Small intestine (tissue), 7 donors: ENCODE measurements around the gene ACSBG1. TPM values are rescaled to one million over a fixed set of nuclear protein-coding genes. Genes with fewer than 3 reads are reported as not detected.

ENCODE experiments used
- DNase-seq, 2 donors: peaks; one replicate each; pipeline versions ENCODE4 v3.0.0 to v3.0.0-alpha.2; 2013
- FAIRE-seq: peaks from 2 replicates; lab custom pipeline; 2012; peaks lifted over from hg19 to GRCh38; lab: Jason Lieb, UNC
- H3K27ac ChIP-seq, 3 donors: one replicate each; pipeline ENCODE4 v1.5.1; 2013; ENCODE audit warnings: low read length in 2 of 3, mild to moderate bottlenecking in 2 of 3, control low read depth in 1 of 3, inconsistent platforms in 1 of 3, low read depth in 1 of 3, moderate library complexity in 1 of 3
- H3K27me3 ChIP-seq, 3 donors: one replicate each; pipeline ENCODE4 v1.6.1; 2013; ENCODE audit warnings: low read length in 3 of 3, inconsistent platforms in 1 of 3; ENCODE audit not compliant: control insufficient read depth in 3 of 3, insufficient read depth in 3 of 3
- H3K36me3 ChIP-seq, 3 donors: one replicate each; pipeline ENCODE4 v1.6.1; 2013; ENCODE audit warnings: low read length in 3 of 3, inconsistent platforms in 1 of 3, low read depth in 1 of 3, mild to moderate bottlenecking in 1 of 3, moderate library complexity in 1 of 3; ENCODE audit not compliant: control insufficient read depth in 3 of 3, insufficient read depth in 2 of 3
- H3K4me1 ChIP-seq, 3 donors: one replicate each; pipeline ENCODE4 v1.6.1; 2013; ENCODE audit warnings: low read length in 2 of 3, inconsistent platforms in 1 of 3, low read depth in 1 of 3, mild to moderate bottlenecking in 1 of 3, moderate library complexity in 1 of 3; ENCODE audit not compliant: control insufficient read depth in 3 of 3, insufficient read depth in 2 of 3
- H3K4me3 ChIP-seq, 3 donors: one replicate each; pipeline ENCODE4 v1.5.1; 2013; ENCODE audit warnings: low read length in 3 of 3, control low read depth in 1 of 3, inconsistent platforms in 1 of 3, low read depth in 1 of 3, mild to moderate bottlenecking in 1 of 3, moderate library complexity in 1 of 3
- H3K9me3 ChIP-seq, 2 donors: one replicate each; pipeline ENCODE4 v1.6.1; 2013; ENCODE audit warnings: low read depth in 1 of 2, low read length in 1 of 2; ENCODE audit not compliant: control insufficient read depth in 2 of 2, insufficient read depth in 1 of 2
- WGBS, 3 donors: extraction: QIAGEN DNeasy Blood & Tissue Kit; methylation state at CpG; one replicate each; pipeline ENCODE4 v1.1.7; 2013; 5-methylcytosine and 5-hydroxymethylcytosine counted together
- polyA plus RNA-seq, 4 donors: library from polyadenylated mRNA; stranded (reverse) in 3 of 4; unstranded in 1 of 4; fragments of 200-250 nt in 3 of 4; fragments of 120-200 nt in 1 of 4; gene quantifications; one replicate each; pipeline versions ENCODE4 v1.2.1 to v1.2.3, GENCODE V29; 2013
- donor health status: healthy with polysubstance abuse.
- donor health status: control.
- donor health status: control.
- donor health status: Bipolar disorder and iron deficiency.
- donor health status: healthy.

The ACSBG1 gene
- polyA plus RNA-seq, 4 donors, result 0.54 to 0.67 (median 0.55) TPM

DNA sequence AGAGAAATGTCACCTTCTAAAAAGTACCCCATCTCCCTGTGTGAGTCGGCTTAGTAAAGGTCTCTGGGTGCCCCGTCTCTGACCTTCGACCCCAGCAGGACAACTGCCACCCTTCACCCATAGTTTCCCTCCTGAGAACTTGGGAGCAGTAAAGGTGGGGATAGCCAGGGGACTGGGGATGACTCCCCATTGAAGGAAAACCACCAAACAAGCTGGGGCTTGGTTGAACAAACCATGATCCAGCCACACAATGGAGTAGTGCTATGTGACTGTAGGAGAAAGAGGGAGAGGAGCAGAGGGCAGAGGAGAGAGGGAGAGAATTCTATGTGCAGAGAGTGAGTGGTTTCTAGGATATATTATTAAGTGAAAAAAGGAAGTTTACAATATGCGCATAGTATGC, 51.5 kb downstream of the ACSBG1 start:
- H3K9me3 ChIP-seq, result no peaks in the 10 kb centered on the region
- no peak for FAIRE-seq
- H3K4me1 ChIP-seq, result no peaks in the 10 kb centered on the region
- no peak overlapping the region for H3K4me3 ChIP-seq
- WGBS, 3 donors, result 84 to 90% (median 88%) methylated on average over 4 of the region's 4 CpGs
- H3K36me3 ChIP-seq, result no peaks in the 10 kb centered on the region
- DNase-seq, result no peak
- no peak overlapping the region for H3K27ac ChIP-seq
- no peaks in the 10 kb centered on the region for H3K27me3 ChIP-seq

DNA sequence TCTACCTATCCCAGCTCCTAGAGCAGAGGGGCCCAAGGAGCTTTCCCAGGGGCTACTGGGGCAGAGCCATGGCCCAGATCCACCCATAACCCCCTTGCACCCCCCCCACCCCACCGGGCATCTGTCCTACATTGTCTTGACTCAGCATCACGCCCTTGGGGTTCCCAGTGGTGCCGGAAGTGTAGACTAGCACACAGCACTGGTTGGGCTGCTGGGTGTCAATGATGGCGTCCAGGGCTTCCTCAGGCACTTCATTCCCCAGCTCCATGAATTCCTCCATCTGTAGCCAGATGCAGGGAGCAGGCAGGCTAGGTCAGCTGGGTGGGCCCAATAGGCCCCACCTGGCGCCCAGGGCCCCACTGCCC, 52.0 kb downstream of the ACSBG1 start:
- Histone ChIP-seq H3K27ac (no peak overlapping the region), H3K4me3 (no peak overlapping the region), H3K4me1 (no peaks in the 10 kb centered on the region), H3K27me3 (no peaks in the 10 kb centered on the region), H3K9me3 (no peaks in the 10 kb centered on the region), H3K36me3 (no peaks in the 10 kb centered on the region)
- DNase-seq, result no peak
- WGBS, 3 donors, result 88 to 100% (median 92%) methylated on average over 5 of the region's 5 CpGs
- FAIRE-seq, result no peak

DNA sequence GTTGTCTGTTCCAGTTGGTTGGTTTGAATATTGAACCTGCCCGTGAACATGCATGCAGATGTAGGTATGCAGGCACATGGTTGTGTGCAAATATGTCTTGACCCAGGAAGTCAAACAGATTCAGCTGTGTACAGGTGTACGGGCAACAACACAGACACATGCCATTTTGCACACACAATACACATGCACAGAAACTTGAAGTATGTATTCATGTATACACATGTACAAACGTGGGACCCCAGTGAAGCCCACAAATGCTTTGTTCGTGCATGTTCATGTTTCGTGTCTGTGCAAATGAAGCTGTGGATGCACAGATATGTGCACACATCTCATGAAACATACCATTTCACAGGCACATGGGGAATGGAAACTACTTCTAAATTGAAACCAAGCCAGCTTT, 54.5 kb downstream of the ACSBG1 start:
- WGBS, 3 donors, result 84 to 91% (median 88%) methylated on average over 5 of the region's 5 CpGs
- no peak for FAIRE-seq
- H3K4me3 ChIP-seq, result no peak overlapping the region
- no peaks in the 10 kb centered on the region for H3K27me3 ChIP-seq
- H3K27ac ChIP-seq, result no peak overlapping the region
- no peaks in the 10 kb centered on the region for H3K4me1 ChIP-seq
- H3K36me3 ChIP-seq, result no peaks in the 10 kb centered on the region
- no peaks in the 10 kb centered on the region for H3K9me3 ChIP-seq
- DNase-seq, result no peak

DNA sequence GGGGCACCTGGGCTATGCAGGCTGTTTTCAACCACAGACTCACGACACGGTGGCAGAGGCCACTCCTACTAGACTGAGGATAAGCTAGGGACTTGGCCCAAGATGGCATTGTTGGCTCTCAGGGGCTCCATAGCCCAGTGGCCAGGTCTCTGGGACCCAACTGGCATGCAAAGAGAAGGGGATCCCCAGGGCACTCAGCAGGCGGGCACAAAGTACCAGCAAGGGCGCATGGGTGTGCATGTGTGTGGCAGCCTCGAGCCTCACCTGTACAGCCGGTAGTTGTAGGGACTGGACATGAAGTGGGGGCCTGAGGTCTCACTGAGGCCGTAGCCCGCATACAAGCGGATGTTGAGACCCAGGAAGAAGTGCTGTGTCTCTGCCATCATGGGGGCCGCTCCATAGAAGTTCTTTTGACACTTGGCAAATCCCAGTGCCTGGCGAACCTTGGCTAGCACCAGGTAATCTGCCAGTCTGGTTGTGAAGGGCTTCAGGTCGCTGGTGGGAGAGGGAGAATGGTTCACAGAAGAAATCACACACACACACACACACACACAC, 55.0 kb downstream of the ACSBG1 start:
- Histone ChIP-seq H3K4me3 (no peak overlapping the region), H3K36me3 (peaks cover 0 to 2% (median 0%) of the 10 kb centered on the region in 3 donors), H3K9me3 (no peaks in the 10 kb centered on the region), H3K27me3 (no peaks in the 10 kb centered on the region), H3K27ac (no peak overlapping the region), H3K4me1 (no peaks in the 10 kb centered on the region)
- FAIRE-seq (no peak), DNase-seq (no peak)
- 82 to 87% (median 86%) methylated on average over 12 of the region's 12 CpGs for WGBS, 3 donors

DNA sequence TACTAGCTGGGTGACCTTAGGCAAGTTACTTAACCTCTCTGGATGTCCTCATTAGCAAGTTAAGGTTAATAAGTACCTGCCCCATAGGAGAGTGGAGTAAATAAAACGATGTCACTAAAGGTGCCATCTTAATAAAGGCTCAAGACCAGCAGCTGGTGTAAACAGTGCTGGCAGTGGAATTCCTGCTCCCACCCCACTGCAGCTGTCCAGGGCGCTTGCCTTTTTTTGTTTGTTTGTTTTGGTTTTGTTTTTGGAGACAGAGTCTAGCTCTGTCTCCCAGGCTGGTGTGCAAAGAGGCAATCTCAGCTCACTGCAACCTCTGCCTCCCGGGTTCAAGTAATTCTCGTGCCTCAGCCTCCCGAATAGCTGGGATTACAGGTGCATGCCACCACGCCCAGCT, 56.3 kb downstream of the ACSBG1 start:
- Histone ChIP-seq H3K4me1 (peaks cover 0 to 5% (median 0%) of the 10 kb centered on the region in 3 donors), H3K36me3 (peaks cover 0 to 13% (median 0%) of the 10 kb centered on the region in 3 donors), H3K4me3 (no peak overlapping the region), H3K27ac (no peak overlapping the region), H3K27me3 (no peaks in the 10 kb centered on the region), H3K9me3 (no peaks in the 10 kb centered on the region)
- DNase-seq (no peak), FAIRE-seq (no peak)
- 64 to 78% (median 65%) methylated on average over 6 of the region's 6 CpGs for WGBS, 3 donors

DNA sequence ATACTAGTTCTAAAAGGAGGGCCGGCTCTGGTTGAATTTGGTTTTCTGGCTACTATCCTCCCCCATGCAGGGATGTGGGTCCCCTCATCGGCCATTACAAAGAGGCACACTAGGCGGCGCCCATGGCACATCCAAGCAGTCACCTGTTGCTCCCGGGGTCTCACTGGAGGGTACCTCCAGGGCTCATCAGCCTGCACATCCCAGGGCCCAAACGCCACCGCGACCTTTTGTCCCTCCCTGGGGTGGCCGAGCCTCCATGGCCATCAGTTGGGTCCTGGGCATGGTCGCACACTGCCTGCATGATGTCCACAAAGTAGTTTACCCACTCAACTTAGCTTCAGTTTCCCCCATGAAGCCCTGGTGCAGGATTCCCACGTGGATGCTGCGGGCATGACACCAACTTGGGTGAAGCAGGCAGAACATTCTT, 56.9 kb downstream of the ACSBG1 start:
- peak; percentile 29 to 52 for DNase-seq
- Histone ChIP-seq H3K4me1 (peaks cover 0 to 5% (median 0%) of the 10 kb centered on the region in 3 donors), H3K4me3 (no peak overlapping the region), H3K36me3 (peaks cover 0 to 18% (median 0%) of the 10 kb centered on the region in 3 donors), H3K27ac (no peak overlapping the region), H3K27me3 (no peaks in the 10 kb centered on the region), H3K9me3 (no peaks in the 10 kb centered on the region)
- FAIRE-seq, result no peak
- WGBS, 3 donors, result 23 to 31% (median 28%) methylated on average over 12 of the region's 12 CpGs

DNA sequence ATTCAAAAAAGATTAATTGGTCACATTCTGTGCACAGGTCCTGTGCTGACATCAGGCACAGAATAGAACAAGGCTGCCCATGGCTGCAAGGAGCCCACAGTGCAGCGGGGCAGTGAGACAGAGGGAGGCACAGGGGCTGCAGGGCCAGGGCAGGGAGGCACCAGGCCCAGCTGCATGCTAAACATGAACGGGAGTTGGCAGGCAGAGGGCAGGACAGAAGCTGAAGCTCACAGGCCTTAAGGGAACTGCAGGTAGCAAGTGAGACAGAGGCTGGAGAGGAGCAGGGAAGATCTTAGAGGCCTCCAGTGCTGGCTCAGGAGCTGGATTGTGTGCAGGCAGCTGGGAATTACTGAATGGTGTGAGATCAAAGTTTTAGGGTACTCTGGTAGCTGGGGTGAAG, 59.0 kb downstream of the ACSBG1 start:
- FAIRE-seq, result no peak
- 15 to 61% (median 26%) methylated on average over 2 of the region's 2 CpGs for WGBS, 3 donors
- H3K4me1 ChIP-seq, result peaks cover 0 to 5% (median 0%) of the 10 kb centered on the region in 3 donors

DNA sequence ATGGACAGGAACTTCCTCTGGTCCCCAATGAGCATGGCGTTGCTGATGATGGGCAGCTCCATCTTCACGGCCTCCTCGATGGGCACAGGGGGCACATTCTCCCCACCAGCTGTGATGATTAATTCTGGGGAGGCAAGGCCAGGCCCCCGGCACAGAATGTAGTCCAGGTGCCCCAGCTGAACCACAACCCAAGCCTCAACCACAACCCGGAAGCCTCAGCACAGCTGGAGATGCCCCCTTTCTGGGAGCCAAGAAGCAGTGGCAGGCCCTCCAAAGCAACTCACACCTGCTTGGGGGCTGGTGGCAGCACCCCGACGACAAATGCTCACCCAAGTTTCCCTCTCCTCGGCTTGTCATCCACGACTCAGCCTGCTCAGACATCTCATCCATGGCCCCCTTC, 60.0 kb downstream of the ACSBG1 start:
- Histone ChIP-seq H3K4me3 (no peak overlapping the region), H3K36me3 (peaks cover 3 to 43% (median 11%) of the 10 kb centered on the region in 3 donors), H3K27me3 (no peaks in the 10 kb centered on the region), H3K27ac (no peak overlapping the region), H3K4me1 (peaks cover 0 to 5% (median 0%) of the 10 kb centered on the region in 3 donors), H3K9me3 (peaks cover 0 to 8% of the 10 kb centered on the region in 2 donors)
- 62 to 78% (median 64%) methylated on average over 9 of the region's 9 CpGs for WGBS, 3 donors
- DNase-seq, result no peak
- no peak for FAIRE-seq

More for the DNA sequence above, 59.0 kb downstream of the ACSBG1 start:
- no peaks in the 10 kb centered on the region for H3K27me3 ChIP-seq
- DNase-seq, result no peak
- H3K9me3 ChIP-seq, result peaks cover 0 to 8% of the 10 kb centered on the region in 2 donors
- peaks cover 3 to 37% (median 9%) of the 10 kb centered on the region in 3 donors for H3K36me3 ChIP-seq
- H3K27ac ChIP-seq, result no peak overlapping the region
- H3K4me3 ChIP-seq, result no peak overlapping the region
